Measurements from ENCODE around the gene KCNIP4.
"Not testable (repeated sequence)": the region's sequence is repeated elsewhere in the genome, so short reads cannot be mapped to it uniquely, and the experiment has no call there.

Gene KCNIP4

GRCh38 chr4:20761382-20761781, 1187.2 kb downstream of the KCNIP4 start:
- Histone ChIP-seq H3K18ac (ENCODE audit: low read length) (no peak overlapping the region), H3K79me2 (ENCODE audit: control insufficient read depth, insufficient read depth, low read length) (no peaks in the 10 kb centered on the region), H3K4ac (ENCODE audit: low read depth, low read length) (no peak overlapping the region), H3K9ac (ENCODE audit: low read length) (no peak overlapping the region), H3K4me3 (ENCODE audit: low read length) (no peak overlapping the region), H2AK5ac (ENCODE audit: low read length) (no peak overlapping the region), H3K36me3 (ENCODE audit: control insufficient read depth, insufficient read depth, low read length) (no peaks in the 10 kb centered on the region), H2BK5ac (ENCODE audit: low read length) (no peak overlapping the region), H3K4me1 (ENCODE audit: control insufficient read depth, low read depth, low read length) (no peaks in the 10 kb centered on the region), H4K5ac (ENCODE audit: low read length) (no peak overlapping the region), H3K4me2 (ENCODE audit: low read length) (no peak overlapping the region), H3K27me3 (ENCODE audit: insufficient read depth, low read length, poor library complexity) (no peaks in the 10 kb centered on the region), H3K79me1 (ENCODE audit: low read length) (no peaks in the 10 kb centered on the region), H3K27ac (ENCODE audit: low read depth, low read length) (no peak overlapping the region), H2BK120ac (ENCODE audit: low read depth, low read length) (no peak overlapping the region), H3K56ac (ENCODE audit: low read length) (no peak overlapping the region), H4K8ac (ENCODE audit: low read depth, low read length) (no peak overlapping the region), H3K23ac (ENCODE audit: low read length) (no peak overlapping the region), H2BK15ac (replicated peaks; ENCODE audit: low read depth) (no peak overlapping the region)
- no peak for DNase-seq

- Histone ChIP-seq H3K4me2 (ENCODE audit: low read length) (no peak overlapping the region), H3K27ac (ENCODE audit: low read depth, low read length) (no peak overlapping the region), H2BK15ac (replicated peaks; ENCODE audit: low read depth) (no peak overlapping the region), H2BK5ac (ENCODE audit: low read length) (no peak overlapping the region), H3K56ac (ENCODE audit: low read length) (no peak overlapping the region), H3K18ac (ENCODE audit: low read length) (no peak overlapping the region), H3K9ac (ENCODE audit: low read length) (no peak overlapping the region), H3K4me3 (ENCODE audit: low read length) (no peak overlapping the region), H3K36me3 (ENCODE audit: control insufficient read depth, insufficient read depth, low read length) (no peaks in the 10 kb centered on the region), H3K4me1 (ENCODE audit: control insufficient read depth, low read depth, low read length) (no peaks in the 10 kb centered on the region), H3K27me3 (ENCODE audit: insufficient read depth, low read length, poor library complexity) (no peaks in the 10 kb centered on the region), H2BK120ac (ENCODE audit: low read depth, low read length) (no peak overlapping the region), H3K23ac (ENCODE audit: low read length) (no peak overlapping the region), H2AK5ac (ENCODE audit: low read length) (no peak overlapping the region), H3K4ac (ENCODE audit: low read depth, low read length) (no peak overlapping the region), H4K8ac (ENCODE audit: low read depth, low read length) (no peak overlapping the region), H4K5ac (ENCODE audit: low read length) (no peak overlapping the region), H3K79me1 (ENCODE audit: low read length) (no peaks in the 10 kb centered on the region), H3K79me2 (ENCODE audit: control insufficient read depth, insufficient read depth, low read length) (no peaks in the 10 kb centered on the region)
- no CpG with 5 or more reads among the region's 2 CpGs for WGBS (ENCODE audit: extremely low coverage, insufficient coverage, low lambda C conversion rate)
- DNase-seq, result peak; percentile 27
These were observed 1188.5 kb downstream of the KCNIP4 start for GRCh38 chr4:20760053-20760452.

- Histone ChIP-seq H3K4me2 (ENCODE audit: low read length) (no peak overlapping the region), H2BK120ac (ENCODE audit: low read depth, low read length) (no peak overlapping the region), H2BK5ac (ENCODE audit: low read length) (no peak overlapping the region), H3K9ac (ENCODE audit: low read length) (no peak overlapping the region), H4K5ac (ENCODE audit: low read length) (no peak overlapping the region), H3K79me1 (ENCODE audit: low read length) (no peaks in the 10 kb centered on the region), H3K4ac (ENCODE audit: low read depth, low read length) (no peak overlapping the region), H3K27ac (ENCODE audit: low read depth, low read length) (no peak overlapping the region), H3K4me3 (ENCODE audit: low read length) (no peak overlapping the region), H3K56ac (ENCODE audit: low read length) (no peak overlapping the region), H3K79me2 (ENCODE audit: control insufficient read depth, insufficient read depth, low read length) (no peaks in the 10 kb centered on the region), H3K18ac (ENCODE audit: low read length) (no peak overlapping the region), H3K27me3 (ENCODE audit: insufficient read depth, low read length, poor library complexity) (no peaks in the 10 kb centered on the region), H3K23ac (ENCODE audit: low read length) (no peak overlapping the region), H3K36me3 (ENCODE audit: control insufficient read depth, insufficient read depth, low read length) (no peaks in the 10 kb centered on the region), H4K8ac (ENCODE audit: low read depth, low read length) (no peak overlapping the region), H2BK15ac (replicated peaks; ENCODE audit: low read depth) (no peak overlapping the region), H3K4me1 (ENCODE audit: control insufficient read depth, low read depth, low read length) (no peaks in the 10 kb centered on the region), H2AK5ac (ENCODE audit: low read length) (no peak overlapping the region)
- WGBS (ENCODE audit: extremely low coverage, insufficient coverage, low lambda C conversion rate), result no CpG with 5 or more reads among the region's 1 CpG
- DNase-seq, result no peak
These were observed 1194.5 kb downstream of the KCNIP4 start for GRCh38 chr4:20754036-20754435.

GRCh38 chr4:20752641-20753040, 1195.9 kb downstream of the KCNIP4 start:
- H3K18ac ChIP-seq (ENCODE audit: low read length), result no peak overlapping the region
- no CpG with 5 or more reads among the region's 3 CpGs for WGBS (ENCODE audit: extremely low coverage, insufficient coverage, low lambda C conversion rate)
- DNase-seq, result no peak

GRCh38 chr4:20746000-20746399, 1202.6 kb downstream of the KCNIP4 start:
- H4K8ac ChIP-seq (ENCODE audit: low read depth, low read length); H3K4me2 ChIP-seq (ENCODE audit: low read length); H2AK5ac ChIP-seq (ENCODE audit: low read length); H4K5ac ChIP-seq (ENCODE audit: low read length); H3K27ac ChIP-seq (ENCODE audit: low read depth, low read length); H3K79me1 ChIP-seq (ENCODE audit: low read length); DNase-seq; H3K9ac ChIP-seq (ENCODE audit: low read length); H3K27me3 ChIP-seq (ENCODE audit: insufficient read depth, low read length, poor library complexity); H3K36me3 ChIP-seq (ENCODE audit: control insufficient read depth, insufficient read depth, low read length); H3K79me2 ChIP-seq (ENCODE audit: control insufficient read depth, insufficient read depth, low read length); H3K23ac ChIP-seq (ENCODE audit: low read length); H3K4ac ChIP-seq (ENCODE audit: low read depth, low read length); H3K56ac ChIP-seq (ENCODE audit: low read length); H2BK15ac ChIP-seq (replicated peaks; ENCODE audit: low read depth); H3K18ac ChIP-seq (ENCODE audit: low read length); H2BK5ac ChIP-seq (ENCODE audit: low read length); H3K4me3 ChIP-seq (ENCODE audit: low read length); H3K4me1 ChIP-seq (ENCODE audit: control insufficient read depth, low read depth, low read length); H2BK120ac ChIP-seq (ENCODE audit: low read depth, low read length): not testable (repeated sequence)
- WGBS (ENCODE audit: extremely low coverage, insufficient coverage, low lambda C conversion rate), result no CpG with 5 or more reads among the region's 4 CpGs

More at GRCh38 chr4:20752641-20753040, 1195.9 kb downstream of the KCNIP4 start:
- H3K79me2 ChIP-seq (ENCODE audit: control insufficient read depth, insufficient read depth, low read length), result no peaks in the 10 kb centered on the region
- no peaks in the 10 kb centered on the region for H3K79me1 ChIP-seq (ENCODE audit: low read length)
- H3K23ac ChIP-seq (ENCODE audit: low read length), result no peak overlapping the region
- H4K8ac ChIP-seq (ENCODE audit: low read depth, low read length), result no peak overlapping the region
- no peak overlapping the region for H2AK5ac ChIP-seq (ENCODE audit: low read length)
- no peak overlapping the region for H2BK15ac ChIP-seq (replicated peaks; ENCODE audit: low read depth)
- H3K36me3 ChIP-seq (ENCODE audit: control insufficient read depth, insufficient read depth, low read length), result no peaks in the 10 kb centered on the region
- H2BK120ac ChIP-seq (ENCODE audit: low read depth, low read length), result no peak overlapping the region
- no peak overlapping the region for H3K4ac ChIP-seq (ENCODE audit: low read depth, low read length)
- H2BK5ac ChIP-seq (ENCODE audit: low read length), result no peak overlapping the region
- no peak overlapping the region for H3K4me3 ChIP-seq (ENCODE audit: low read length)
- H3K4me2 ChIP-seq (ENCODE audit: low read length), result no peak overlapping the region
- no peak overlapping the region for H4K5ac ChIP-seq (ENCODE audit: low read length)
- H3K56ac ChIP-seq (ENCODE audit: low read length), result no peak overlapping the region
- no peaks in the 10 kb centered on the region for H3K4me1 ChIP-seq (ENCODE audit: control insufficient read depth, low read depth, low read length)
- no peak overlapping the region for H3K9ac ChIP-seq (ENCODE audit: low read length)
- no peak overlapping the region for H3K27ac ChIP-seq (ENCODE audit: low read depth, low read length)
- no peaks in the 10 kb centered on the region for H3K27me3 ChIP-seq (ENCODE audit: insufficient read depth, low read length, poor library complexity)

- Histone ChIP-seq H3K9ac (ENCODE audit: low read length) (no peak overlapping the region), H2BK5ac (ENCODE audit: low read length) (no peak overlapping the region), H3K27me3 (ENCODE audit: insufficient read depth, low read length, poor library complexity) (no peaks in the 10 kb centered on the region), H4K8ac (ENCODE audit: low read depth, low read length) (no peak overlapping the region), H2AK5ac (ENCODE audit: low read length) (no peak overlapping the region), H3K23ac (ENCODE audit: low read length) (no peak overlapping the region), H3K18ac (ENCODE audit: low read length) (no peak overlapping the region), H2BK120ac (ENCODE audit: low read depth, low read length) (no peak overlapping the region), H3K4ac (ENCODE audit: low read depth, low read length) (no peak overlapping the region), H3K36me3 (ENCODE audit: control insufficient read depth, insufficient read depth, low read length) (peaks cover 2% of the 10 kb centered on the region), H3K79me1 (ENCODE audit: low read length) (no peaks in the 10 kb centered on the region), H3K27ac (ENCODE audit: low read depth, low read length) (no peak overlapping the region), H3K4me1 (ENCODE audit: control insufficient read depth, low read depth, low read length) (no peaks in the 10 kb centered on the region), H3K56ac (ENCODE audit: low read length) (no peak overlapping the region), H3K79me2 (ENCODE audit: control insufficient read depth, insufficient read depth, low read length) (no peaks in the 10 kb centered on the region), H3K4me2 (ENCODE audit: low read length) (no peak overlapping the region), H2BK15ac (replicated peaks; ENCODE audit: low read depth) (no peak overlapping the region), H3K4me3 (ENCODE audit: low read length) (no peak overlapping the region), H4K5ac (ENCODE audit: low read length) (no peak overlapping the region)
- WGBS (ENCODE audit: extremely low coverage, insufficient coverage, low lambda C conversion rate), result no CpG with 5 or more reads among the region's 1 CpG
- no peak for DNase-seq
These were observed 1212.6 kb downstream of the KCNIP4 start for GRCh38 chr4:20735931-20736330.
